Measurements from ENCODE around the gene ZNF438.

- TF ChIP-seq CTCF (conservative IDR thresholded peaks at IDR 0.05; ENCODE audit: low read depth, low read length) (no peak), EZH2 (IDR thresholded peaks at IDR 0.05; ENCODE audit: borderline replicate concordance, low read depth, low read length, poor library complexity, severe bottlenecking) (no peak)
Observed at GRCh38 chr10:30877111-30877510, 154.6 kb downstream of the ZNF438 start.
